HepG2 (cell line): ENCODE results near the gene GPATCH2. TPM values are rescaled to one million over a fixed set of nuclear protein-coding genes. Genes with fewer than 3 reads are reported as not detected.

Source experiments
- ATAC-seq: fragments of 200-7000 bp; cut with Tn5 transposase; 3 replicates; pipeline ENCODE4 v1.9.1; 2020; ENCODE audit warnings: mild to moderate bottlenecking, moderate library complexity
- BruUV-seq: library from RNA; stranded (reverse); fragments of 400-500 nt; replicated peaks from 2 replicates; lab custom pipeline; 2021; lab: Mats Ljungman, UMichigan
- CTCF ChIA-PET: fragments of 300-600 bp; formaldehyde crosslinking; extraction: SDS; loops from one replicate; lab custom pipeline; 2021; ENCODE audit warnings: low total read pairs, inconsistent platforms, low intra/inter-chr PET ratio; lab: Yijun Ruan, JAX
- POLR2A ChIA-PET: fragments of 350-600 bp; sonication (Branson Sonifier 250); formaldehyde crosslinking; loops from one replicate; lab custom pipeline; 2020; ENCODE audit warnings: antibody characterized with exemption, inconsistent platforms; lab: Yijun Ruan, JAX
- DNase-seq: peaks from one replicate; pipeline ENCODE4 v3.0.0-alpha.2; 2015; ENCODE audit warnings: low spot score
- FAIRE-seq: peaks from 3 replicates; lab custom pipeline; 2011; peaks lifted over from hg19 to GRCh38; lab: Jason Lieb, UNC
- H2AFZ ChIP-seq: one replicate; pipeline ENCODE4 v1.6.1; 2011; ENCODE audit warnings: low read length, inconsistent platforms
- H3K27ac ChIP-seq: fragments of 300-600 bp; 3 replicates; pipeline ENCODE4 v1.8.0; 2011; ENCODE audit warnings: mixed run types, mild to moderate bottlenecking, mixed read lengths, low read length, inconsistent platforms; ENCODE audit not compliant: insufficient read depth; ENCODE audit errors: extremely low read length
- H3K27me3 ChIP-seq, 2 experiments: fragments of 200-600 bp in 1 of 2; 2 replicates in 1 of 2; 3 replicates in 1 of 2; pipeline versions ENCODE4 v1.6.0 to v1.8.0; 2011; ENCODE audit warnings: low read length in 2 of 2, mild to moderate bottlenecking in 2 of 2, moderate library complexity in 2 of 2, inconsistent platforms in 1 of 2; ENCODE audit not compliant: insufficient read depth in 2 of 2, control insufficient read depth in 1 of 2
- H3K36me3 ChIP-seq, 2 experiments: fragments of 200-600 bp in 1 of 2; replicated peaks in 1 of 2; 2 replicates in 1 of 2; 3 replicates in 1 of 2; pipeline versions ENCODE4 v1.5.1 to v1.8.0; 2011; ENCODE audit warnings: low read length in 2 of 2, inconsistent platforms in 1 of 2; ENCODE audit not compliant: insufficient read depth in 2 of 2, control insufficient read depth in 1 of 2
- H3K4me1 ChIP-seq: 2 replicates; pipeline ENCODE4 v1.5.1; 2012; ENCODE audit warnings: low read length, inconsistent platforms; ENCODE audit not compliant: insufficient read depth
- H3K4me2 ChIP-seq: 2 replicates; pipeline ENCODE4 v1.6.0; 2011; ENCODE audit warnings: low read depth, low read length, inconsistent platforms
- H3K4me3 ChIP-seq, 3 experiments: fragments of 200-600 bp in 1 of 3; sonication (generic), shearing (Covaris generic) in 1 of 3; replicated peaks in 1 of 3; 2 replicates each; pipeline ENCODE4 v1.5.1; 2011 to 2016; ENCODE audit warnings: low read length in 3 of 3, inconsistent platforms in 2 of 3, low read depth in 2 of 3, mild to moderate bottlenecking in 2 of 3, control low read depth in 1 of 3, mixed read lengths in 1 of 3; ENCODE audit not compliant: insufficient read depth in 1 of 3
- H3K79me2 ChIP-seq: one replicate; pipeline ENCODE4 v1.6.1; 2011; ENCODE audit warnings: low read length, inconsistent platforms; ENCODE audit not compliant: insufficient read depth
- H3K9ac ChIP-seq: 2 replicates; pipeline ENCODE4 v1.6.0; 2011; ENCODE audit warnings: mild to moderate bottlenecking, low read depth, low read length, inconsistent platforms; ENCODE audit not compliant: insufficient read depth
- H3K9me3 ChIP-seq: 2 replicates; pipeline ENCODE4 v1.5.1; 2012; ENCODE audit warnings: mild to moderate bottlenecking, low read length
- H4K20me1 ChIP-seq: 2 replicates; pipeline ENCODE4 v1.6.0; 2011; ENCODE audit warnings: inconsistent platforms, mild to moderate bottlenecking, low read length, moderate library complexity; ENCODE audit not compliant: insufficient read depth
- AHR ChIP-seq: IDR thresholded peaks from 2 replicates; pipeline ENCODE4 v1.6.1; 2018; ENCODE audit warnings: missing genetic modification reagents, missing compliant biosample characterization
- HES4 ChIP-seq: sonication (generic); formaldehyde crosslinking; IDR thresholded peaks from 2 replicates; pipeline ENCODE4 v1.9.0; 2021; ENCODE audit warnings: mild to moderate bottlenecking, missing genetic modification reagents, borderline replicate concordance
- MTA1 ChIP-seq: sonication (generic); formaldehyde crosslinking; IDR thresholded peaks from 2 replicates; pipeline ENCODE4 v1.4.0; 2020; ENCODE audit warnings: missing genetic modification reagents, mild to moderate bottlenecking, borderline replicate concordance
- ONECUT2 ChIP-seq: sonication (generic); formaldehyde crosslinking; IDR thresholded peaks from 2 replicates; pipeline ENCODE4 v1.4.0; 2020; ENCODE audit warnings: missing genetic modification reagents
- SOX13 ChIP-seq, 3 experiments: fragments of 450-650 bp in 1 of 3; sonication (generic) in 1 of 3; formaldehyde crosslinking in 1 of 3; IDR thresholded peaks in 2 of 3; conservative IDR thresholded peaks in 1 of 3; 2 replicates each; pipeline versions ENCODE4 v1.5.0 to v1.6.1; 2016 to 2020; ENCODE audit warnings: antibody characterized with exemption in 1 of 3, mild to moderate bottlenecking in 1 of 3, missing compliant biosample characterization in 1 of 3, missing genetic modification reagents in 1 of 3, moderate library complexity in 1 of 3
- ZNF629 ChIP-seq: sonication (generic); formaldehyde crosslinking; conservative IDR thresholded peaks from 2 replicates; pipeline ENCODE4 v1.5.0; 2020; ENCODE audit warnings: missing genetic modification reagents
- WGBS: methylation state at CpG from one replicate; pipeline ENCODE4 v1.1.6; 2017; ENCODE audit warnings: low lambda C conversion rate; 5-methylcytosine and 5-hydroxymethylcytosine counted together
- in situ Hi-C: cut with HindIII; loops from 2 replicates; pipeline ENCODE4 v1.10.0; 2017; ENCODE audit warnings: low pct_unique_long_range_greater_than_20kb; ENCODE audit not compliant: extremely low pct_ligation_motif_present
- intact Hi-C: fragments of 100-400 bp; cut with micrococcal nuclease; formaldehyde crosslinking; loops from one replicate; pipeline ENCODE4 v1.10.0; 2022; ENCODE audit not compliant: unreplicated experiment
- polyA plus RNA-seq, 8 experiments: library from polyadenylated mRNA; depleted of rRNA in 3 of 8; stranded (reverse) in 7 of 8; unstranded in 1 of 8; fragments of >200 nt; fragmentation: Illumina TruSeq in 4 of 8; extraction: Trizol in 4 of 8; gene quantifications; 2 replicates each; pipeline versions ENCODE4 v1.2.1 to v1.2.3, GENCODE V29; 2011 to 2016; ENCODE audit warnings: low read depth in 4 of 8, missing spikeins in 1 of 8, mixed read lengths in 1 of 8; ENCODE audit not compliant: insufficient read depth in 1 of 8
- total RNA-seq, 5 experiments: library from RNA; depleted of rRNA; stranded (reverse); fragments of >200 nt; fragmentation: Illumina TruSeq; extraction: Trizol; gene quantifications; 2 replicates each; pipeline ENCODE4 v1.2.3, GENCODE V29; 2016; ENCODE audit warnings: low read depth in 1 of 5
- TF ChIP-seq, protein P1 (sequence below): sonication (generic); formaldehyde crosslinking; IDR thresholded peaks from 2 replicates; pipeline ENCODE4 v1.4.0; 2020; ENCODE audit warnings: missing genetic modification reagents, borderline replicate concordance
- TF ChIP-seq, protein P2 (sequence below): sonication (generic); formaldehyde crosslinking; IDR thresholded peaks from 2 replicates; pipeline ENCODE4 v1.4.0; 2020; ENCODE audit warnings: mild to moderate bottlenecking, missing genetic modification reagents

The GPATCH2 gene
- total and polyA plus RNA-seq, 2 of the 13 experiments (the other 11 are each of a cell fraction or from before 2014, with no cell fraction given), result 3.5 to 15.7 TPM

GRCh38 chr1:217561446-217561845, 69.4 kb downstream of the GPATCH2 start:
- in situ Hi-C loops, result no loop called here
- TF ChIP-seq SOX13 (IDR thresholded peaks at IDR 0.05) (no peak), SOX13 (CRISPR knock-in tag; conservative IDR thresholded peaks at IDR 0.05 in 1 of 2, IDR thresholded peaks at IDR 0.05 in 1 of 2) (no peak), MTA1 (CRISPR knock-in tag) (no peak), HES4 (no peak), AHR (CRISPR knock-in tag) (no peak), ONECUT2 (CRISPR knock-in tag) (no peak), ZNF629 (CRISPR knock-in tag) (no peak)
- TF ChIP-seq, protein P1, sequence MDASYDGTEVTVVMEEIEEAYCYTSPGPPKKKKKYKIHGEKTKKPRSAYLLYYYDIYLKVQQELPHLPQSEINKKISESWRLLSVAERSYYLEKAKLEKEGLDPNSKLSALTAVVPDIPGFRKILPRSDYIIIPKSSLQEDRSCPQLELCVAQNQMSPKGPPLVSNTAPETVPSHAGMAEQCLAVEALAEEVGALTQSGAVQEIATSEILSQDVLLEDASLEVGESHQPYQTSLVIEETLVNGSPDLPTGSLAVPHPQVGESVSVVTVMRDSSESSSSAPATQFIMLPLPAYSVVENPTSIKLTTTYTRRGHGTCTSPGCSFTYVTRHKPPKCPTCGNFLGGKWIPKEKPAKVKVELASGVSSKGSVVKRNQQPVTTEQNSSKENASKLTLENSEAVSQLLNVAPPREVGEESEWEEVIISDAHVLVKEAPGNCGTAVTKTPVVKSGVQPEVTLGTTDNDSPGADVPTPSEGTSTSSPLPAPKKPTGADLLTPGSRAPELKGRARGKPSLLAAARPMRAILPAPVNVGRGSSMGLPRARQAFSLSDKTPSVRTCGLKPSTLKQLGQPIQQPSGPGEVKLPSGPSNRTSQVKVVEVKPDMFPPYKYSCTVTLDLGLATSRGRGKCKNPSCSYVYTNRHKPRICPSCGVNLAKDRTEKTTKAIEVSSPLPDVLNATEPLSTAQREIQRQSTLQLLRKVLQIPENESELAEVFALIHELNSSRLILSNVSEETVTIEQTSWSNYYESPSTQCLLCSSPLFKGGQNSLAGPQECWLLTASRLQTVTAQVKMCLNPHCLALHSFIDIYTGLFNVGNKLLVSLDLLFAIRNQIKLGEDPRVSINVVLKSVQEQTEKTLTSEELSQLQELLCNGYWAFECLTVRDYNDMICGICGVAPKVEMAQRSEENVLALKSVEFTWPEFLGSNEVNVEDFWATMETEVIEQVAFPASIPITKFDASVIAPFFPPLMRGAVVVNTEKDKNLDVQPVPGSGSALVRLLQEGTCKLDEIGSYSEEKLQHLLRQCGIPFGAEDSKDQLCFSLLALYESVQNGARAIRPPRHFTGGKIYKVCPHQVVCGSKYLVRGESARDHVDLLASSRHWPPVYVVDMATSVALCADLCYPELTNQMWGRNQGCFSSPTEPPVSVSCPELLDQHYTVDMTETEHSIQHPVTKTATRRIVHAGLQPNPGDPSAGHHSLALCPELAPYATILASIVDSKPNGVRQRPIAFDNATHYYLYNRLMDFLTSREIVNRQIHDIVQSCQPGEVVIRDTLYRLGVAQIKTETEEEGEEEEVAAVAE, result no peak
- TF ChIP-seq, protein P2, sequence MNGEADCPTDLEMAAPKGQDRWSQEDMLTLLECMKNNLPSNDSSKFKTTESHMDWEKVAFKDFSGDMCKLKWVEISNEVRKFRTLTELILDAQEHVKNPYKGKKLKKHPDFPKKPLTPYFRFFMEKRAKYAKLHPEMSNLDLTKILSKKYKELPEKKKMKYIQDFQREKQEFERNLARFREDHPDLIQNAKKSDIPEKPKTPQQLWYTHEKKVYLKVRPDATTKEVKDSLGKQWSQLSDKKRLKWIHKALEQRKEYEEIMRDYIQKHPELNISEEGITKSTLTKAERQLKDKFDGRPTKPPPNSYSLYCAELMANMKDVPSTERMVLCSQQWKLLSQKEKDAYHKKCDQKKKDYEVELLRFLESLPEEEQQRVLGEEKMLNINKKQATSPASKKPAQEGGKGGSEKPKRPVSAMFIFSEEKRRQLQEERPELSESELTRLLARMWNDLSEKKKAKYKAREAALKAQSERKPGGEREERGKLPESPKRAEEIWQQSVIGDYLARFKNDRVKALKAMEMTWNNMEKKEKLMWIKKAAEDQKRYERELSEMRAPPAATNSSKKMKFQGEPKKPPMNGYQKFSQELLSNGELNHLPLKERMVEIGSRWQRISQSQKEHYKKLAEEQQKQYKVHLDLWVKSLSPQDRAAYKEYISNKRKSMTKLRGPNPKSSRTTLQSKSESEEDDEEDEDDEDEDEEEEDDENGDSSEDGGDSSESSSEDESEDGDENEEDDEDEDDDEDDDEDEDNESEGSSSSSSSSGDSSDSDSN (CRISPR knock-in tag), result no peak
- Histone ChIP-seq H2AFZ (no peak overlapping the region), H3K79me2 (no peaks in the 10 kb centered on the region), H3K9ac (no peak overlapping the region), H3K4me1 (no peaks in the 10 kb centered on the region), H3K36me3 (no peaks in the 10 kb centered on the region), H3K27me3 (no peaks in the 10 kb centered on the region), H3K9me3 (no peaks in the 10 kb centered on the region), H3K4me2 (no peak overlapping the region), H3K27ac (no peak overlapping the region), H4K20me1 (no peaks in the 10 kb centered on the region), H3K4me3 (no peak overlapping the region)
- intact Hi-C loops, result no loop called here
- CTCF ChIA-PET, result no interaction called here
- WGBS, result 91% methylated on average over 4 of the region's 4 CpGs
- no peak for FAIRE-seq
- POLR2A ChIA-PET, result no interaction called here
- ATAC-seq, result no peak
- no peak for DNase-seq
- no TSS peak for BruUV-seq
